HepG2 (cell line): ENCODE measurements around the gene ZNF33A. TPM values are rescaled to one million over a fixed set of nuclear protein-coding genes. Genes with fewer than 3 reads are reported as not detected.
A peak's percentile ranks its signal among the peaks of the same experiment; 100 is the strongest.

Source experiments
- ESRRA ChIP-seq: sonication (generic); formaldehyde crosslinking; IDR thresholded peaks from 2 replicates; pipeline ENCODE4 v1.5.1; 2020; ENCODE audit warnings: mild to moderate bottlenecking, low read depth, missing genetic modification reagents
- FOXP1 ChIP-seq, 2 experiments: fragments of 450-650 bp in 1 of 2; IDR thresholded peaks; 2 replicates each; pipeline ENCODE4 v1.6.1; 2017 to 2018; ENCODE audit warnings: antibody characterized with exemption in 1 of 2
- GPBP1L1 ChIP-seq: sonication (generic); formaldehyde crosslinking; IDR thresholded peaks from 2 replicates; pipeline ENCODE4 v1.5.0; 2020; ENCODE audit warnings: mild to moderate bottlenecking, missing genetic modification reagents
- HCFC1 ChIP-seq: fragments of 150-350 bp; IDR thresholded peaks from 2 replicates; pipeline ENCODE4 v1.6.1; 2014; ENCODE audit warnings: low read depth, low read length
- MEIS2 ChIP-seq: sonication (generic); formaldehyde crosslinking; IDR thresholded peaks from 2 replicates; pipeline ENCODE4 v1.9.0; 2021; ENCODE audit warnings: mild to moderate bottlenecking, missing genetic modification reagents
- NFAT5 ChIP-seq: sonication (generic); formaldehyde crosslinking; IDR thresholded peaks from 2 replicates; pipeline ENCODE4 v1.4.0; 2020; ENCODE audit warnings: missing genetic modification reagents
- NR2F6 ChIP-seq, 2 experiments: IDR thresholded peaks; 2 replicates each; pipeline ENCODE4 v1.6.1; 2016; ENCODE audit warnings: antibody characterized with exemption in 1 of 2, mild to moderate bottlenecking in 1 of 2
- SP4 ChIP-seq: sonication (generic); formaldehyde crosslinking; IDR thresholded peaks from 2 replicates; pipeline ENCODE4 v1.8.1; 2023; ENCODE audit warnings: mild to moderate bottlenecking, missing genetic modification reagents
- TBX2 ChIP-seq: sonication (generic); formaldehyde crosslinking; IDR thresholded peaks from 2 replicates; pipeline ENCODE4 v1.5.0; 2020; ENCODE audit warnings: missing genetic modification reagents, mild to moderate bottlenecking, borderline replicate concordance
- TCF12 ChIP-seq, 2 experiments: fragments of 450-650 bp in 1 of 2; sonication (generic) in 1 of 2; formaldehyde crosslinking in 1 of 2; IDR thresholded peaks; 2 replicates each; pipeline versions ENCODE4 v1.6.1 to v1.8.0; 2017 to 2022; ENCODE audit warnings: antibody characterized with exemption in 1 of 2, mild to moderate bottlenecking in 1 of 2, missing genetic modification reagents in 1 of 2, moderate library complexity in 1 of 2
- UBTF ChIP-seq: sonication (generic); formaldehyde crosslinking; IDR thresholded peaks from 2 replicates; pipeline ENCODE4 v1.4.0; 2020; ENCODE audit warnings: mild to moderate bottlenecking, missing genetic modification reagents
- ZBTB8A ChIP-seq: sonication (generic); formaldehyde crosslinking; IDR thresholded peaks from 2 replicates; pipeline ENCODE4 v1.4.0; 2020; ENCODE audit warnings: mild to moderate bottlenecking, low read depth, missing genetic modification reagents, borderline replicate concordance
- ZNF136 ChIP-seq: sonication (generic); formaldehyde crosslinking; IDR thresholded peaks from 2 replicates; pipeline ENCODE4 v1.8.1; 2022; ENCODE audit warnings: low read depth, mild to moderate bottlenecking, moderate library complexity, missing genetic modification reagents
- ZNF550 ChIP-seq: sonication (generic); formaldehyde crosslinking; IDR thresholded peaks from 2 replicates; pipeline ENCODE4 v1.4.0; 2020; ENCODE audit warnings: mild to moderate bottlenecking, missing genetic modification reagents, borderline replicate concordance
- ZNF580 ChIP-seq: IDR thresholded peaks from 2 replicates; pipeline ENCODE4 v1.6.1; 2016; ENCODE audit warnings: low read depth, borderline replicate concordance
- ZNF75D ChIP-seq: sonication (generic); formaldehyde crosslinking; IDR thresholded peaks from 2 replicates; pipeline ENCODE4 v1.8.1; 2023; ENCODE audit warnings: missing genetic modification reagents, mild to moderate bottlenecking, borderline replicate concordance
- ZNF816 ChIP-seq: sonication (generic); formaldehyde crosslinking; IDR thresholded peaks from 2 replicates; pipeline ENCODE4 v1.8.0; 2022; ENCODE audit warnings: missing genetic modification reagents, mild to moderate bottlenecking, borderline replicate concordance
- polyA plus RNA-seq, 8 experiments: library from polyadenylated mRNA; depleted of rRNA in 3 of 8; stranded (reverse) in 7 of 8; unstranded in 1 of 8; fragments of >200 nt; fragmentation: Illumina TruSeq in 4 of 8; extraction: Trizol in 4 of 8; gene quantifications; 2 replicates each; pipeline versions ENCODE4 v1.2.1 to v1.2.3, GENCODE V29; 2011 to 2016; ENCODE audit warnings: low read depth in 4 of 8, missing spikeins in 1 of 8, mixed read lengths in 1 of 8; ENCODE audit not compliant: insufficient read depth in 1 of 8
- total RNA-seq, 5 experiments: library from RNA; depleted of rRNA; stranded (reverse); fragments of >200 nt; fragmentation: Illumina TruSeq; extraction: Trizol; gene quantifications; 2 replicates each; pipeline ENCODE4 v1.2.3, GENCODE V29; 2016; ENCODE audit warnings: low read depth in 1 of 5

ZNF33A gene
- total and polyA plus RNA-seq, 2 of the 13 experiments (the other 11 are each of a cell fraction or from before 2014, with no cell fraction given), result 13.1 to 22.5 TPM

GRCh38 chr10:38010119-38010903, at the start of gene ZNF33A (continued):
- TF ChIP-seq UBTF (CRISPR knock-in tag) (no peak), NR2F6 (IDR thresholded peaks at IDR 0.05) (no peak), NR2F6 (CRISPR knock-in tag; IDR thresholded peaks at IDR 0.05) (no peak), GPBP1L1 (CRISPR knock-in tag) (no peak), ZNF580 (no peak), NFAT5 (CRISPR knock-in tag) (no peak), HCFC1 (peak; percentile 83), ZNF550 (CRISPR knock-in tag) (no peak), ZBTB8A (CRISPR knock-in tag) (no peak), ZNF75D (CRISPR knock-in tag) (no peak), TBX2 (CRISPR knock-in tag) (peak; percentile 78; the same call in 1 of the 2 replicates), ESRRA (CRISPR knock-in tag) (0 out of 2 replicates have a peak, but pooled peaks have one; percentile 13), MEIS2 (CRISPR knock-in tag) (no peak; the same call in 1 of the 2 replicates), ZNF136 (peak; percentile 82; the same call in 1 of the 2 replicates), ZNF816 (CRISPR knock-in tag) (no peak), SP4 (no peak), TCF12 (IDR thresholded peaks at IDR 0.05) (no peak), TCF12 (CRISPR knock-in tag; IDR thresholded peaks at IDR 0.05) (no peak), FOXP1 (IDR thresholded peaks at IDR 0.05) (no peak), FOXP1 (CRISPR knock-in tag; IDR thresholded peaks at IDR 0.05) (0 out of 2 replicates have a peak, but pooled peaks have one; percentile 6)
